GM23338 (cell line): ENCODE results near the gene TGM2. TPM values are rescaled to one million over a fixed set of nuclear protein-coding genes. Genes with fewer than 3 reads are reported as not detected.

Source experiments
- ATAC-seq: fragments of 200-7000 bp; cut with Tn5 transposase; 3 replicates; pipeline ENCODE4 v1.9.1; 2020
- DNase-seq: peaks from one replicate; pipeline ENCODE4 v3.0.0-alpha.2; 2015; ENCODE audit warnings: low spot score
- H2AFZ ChIP-seq: fragments of 200-600 bp; sonication (generic); 2 replicates; pipeline ENCODE4 v1.8.0; 2016; ENCODE audit warnings: antibody characterized with exemption, mild to moderate bottlenecking, moderate library complexity
- H3F3A ChIP-seq: fragments of 200-600 bp; sonication (generic); replicated peaks from 2 replicates; pipeline ENCODE4 v1.8.0; 2017; ENCODE audit warnings: antibody characterized with exemption, mixed run types, low read depth
- H3K27ac ChIP-seq: fragments of 200-600 bp; sonication (generic); 2 replicates; pipeline ENCODE4 v1.6.1; 2016; ENCODE audit warnings: low read depth
- H3K27me3 ChIP-seq: fragments of 200-600 bp; sonication (generic); 2 replicates; pipeline ENCODE4 v1.8.0; 2016; ENCODE audit warnings: mild to moderate bottlenecking, mixed run types, moderate library complexity; ENCODE audit not compliant: insufficient read depth
- H3K36me3 ChIP-seq: fragments of 200-600 bp; sonication (generic); 2 replicates; pipeline ENCODE4 v1.8.0; 2016; ENCODE audit warnings: mild to moderate bottlenecking; ENCODE audit not compliant: insufficient read depth
- H3K4me1 ChIP-seq: fragments of 200-600 bp; sonication (generic); 2 replicates; pipeline ENCODE4 v1.8.0; 2016; ENCODE audit warnings: mild to moderate bottlenecking, moderate library complexity; ENCODE audit not compliant: insufficient read depth
- H3K4me2 ChIP-seq: fragments of 200-600 bp; sonication (generic); 2 replicates; pipeline ENCODE4 v1.7.1; 2017; ENCODE audit warnings: mixed run types
- H3K4me3 ChIP-seq: fragments of 200-600 bp; sonication (generic); 2 replicates; pipeline ENCODE4 v1.6.1; 2016; ENCODE audit warnings: mixed run types
- H3K79me2 ChIP-seq: fragments of 200-600 bp; sonication (generic); replicated peaks from 2 replicates; pipeline ENCODE4 v1.8.0; 2017; ENCODE audit warnings: mild to moderate bottlenecking; ENCODE audit not compliant: insufficient read depth
- H3K9me2 ChIP-seq: fragments of 200-600 bp; sonication (generic); 2 replicates; pipeline ENCODE4 v1.8.0; 2017; ENCODE audit not compliant: insufficient read depth
- H4K20me1 ChIP-seq: fragments of 200-600 bp; sonication (generic); replicated peaks from 2 replicates; pipeline ENCODE4 v1.8.0; 2017; ENCODE audit warnings: mild to moderate bottlenecking; ENCODE audit not compliant: insufficient read depth
- H3K27ac Mint-ChIP-seq: 2 replicates; pipeline ENCODE4 v1.8.0; 2020; ENCODE audit warnings: inconsistent platforms, mild to moderate bottlenecking, moderate library complexity, mixed read lengths
- H3K27me3 Mint-ChIP-seq: 3 replicates; pipeline ENCODE4 v1.8.0; 2022; ENCODE audit warnings: low read depth, mild to moderate bottlenecking, moderate library complexity, mixed read lengths, inconsistent platforms; ENCODE audit not compliant: insufficient read depth, poor library complexity
- H3K36me3 Mint-ChIP-seq: 3 replicates; pipeline ENCODE4 v1.8.0; 2021; ENCODE audit warnings: low read depth, mild to moderate bottlenecking, inconsistent platforms, moderate library complexity, mixed read lengths
- H3K4me1 Mint-ChIP-seq: 3 replicates; pipeline ENCODE4 v1.8.0; 2020; ENCODE audit warnings: mild to moderate bottlenecking, inconsistent platforms, mixed read lengths
- H3K4me3 Mint-ChIP-seq: 3 replicates; pipeline ENCODE4 v1.8.0; 2021; ENCODE audit warnings: moderate library complexity, mild to moderate bottlenecking, inconsistent platforms, mixed read lengths
- H3K9me3 Mint-ChIP-seq: 3 replicates; pipeline ENCODE4 v1.8.0; 2020; ENCODE audit warnings: moderate library complexity, mild to moderate bottlenecking, inconsistent platforms, mixed read lengths
- CREB1 ChIP-seq: fragments of 250-450 bp; sonication (Bioruptor Pico); IDR thresholded peaks from 2 replicates; pipeline ENCODE4 v1.5.0; 2020; ENCODE audit warnings: low read depth, mild to moderate bottlenecking, moderate library complexity
- ETS1 ChIP-seq: IDR thresholded peaks from 2 replicates; pipeline ENCODE4 v1.6.1; 2016; ENCODE audit warnings: antibody characterized with exemption
- EZH2 ChIP-seq: fragments of 200-600 bp; sonication (generic); IDR thresholded peaks from one replicate; pipeline ENCODE4 v1.8.0; 2017; ENCODE audit warnings: antibody characterized with exemption, mild to moderate bottlenecking, low read depth; ENCODE audit not compliant: unreplicated experiment
- EZH2phosphoT487 ChIP-seq: fragments of 200-600 bp; sonication (generic); IDR thresholded peaks from one replicate; pipeline ENCODE4 v1.8.1; 2018; ENCODE audit warnings: antibody characterized with exemption; ENCODE audit not compliant: unreplicated experiment
- JUNB ChIP-seq: IDR thresholded peaks from one replicate; pipeline ENCODE4 v1.6.1; 2016; ENCODE audit warnings: antibody characterized with exemption; ENCODE audit not compliant: unreplicated experiment
- NANOG ChIP-seq: IDR thresholded peaks from 2 replicates; pipeline ENCODE4 v1.6.1; 2016; ENCODE audit warnings: antibody characterized with exemption, borderline replicate concordance
- POLR2AphosphoS5 ChIP-seq: IDR thresholded peaks from 2 replicates; pipeline ENCODE4 v1.6.1; 2016; ENCODE audit warnings: antibody characterized with exemption, low read depth
- REST ChIP-seq: IDR thresholded peaks from one replicate; pipeline ENCODE4 v1.6.1; 2018; ENCODE audit warnings: antibody characterized with exemption; ENCODE audit not compliant: unreplicated experiment
- STAT1 ChIP-seq: IDR thresholded peaks from one replicate; pipeline ENCODE4 v1.6.1; 2016; ENCODE audit warnings: antibody characterized with exemption; ENCODE audit not compliant: unreplicated experiment
- ZNF114 ChIP-seq: fragments of 250-450 bp; sonication (Bioruptor Pico); IDR thresholded peaks from 2 replicates; pipeline ENCODE4 v1.5.0; 2020; ENCODE audit warnings: mild to moderate bottlenecking, moderate library complexity
- ZNF331 ChIP-seq: fragments of 250-450 bp; sonication (Bioruptor Pico); IDR thresholded peaks from 2 replicates; pipeline ENCODE4 v1.5.0; 2020; ENCODE audit warnings: low read depth, mild to moderate bottlenecking, moderate library complexity
- ZNF462 ChIP-seq: fragments of 250-450 bp; sonication (Bioruptor Pico); IDR thresholded peaks from 2 replicates; pipeline ENCODE4 v1.5.0; 2020; ENCODE audit warnings: mild to moderate bottlenecking, moderate library complexity
- polyA plus RNA-seq: library from polyadenylated mRNA; unstranded; fragments of >200 nt; fragmentation: Nextera tagmentation; extraction: Ambion mirVana; gene quantifications from 2 replicates; pipeline ENCODE4 v1.2.1, GENCODE V29; 2016
- total RNA-seq: library from RNA; depleted of rRNA; stranded (reverse); fragments of >200 nt; shearing (Covaris generic); gene quantifications from 2 replicates; pipeline ENCODE4 v1.2.3, GENCODE V29; 2014
- TF ChIP-seq, protein P1 (sequence below), 2 experiments: fragments of 200-600 bp in 1 of 2; sonication (generic) in 1 of 2; conservative IDR thresholded peaks; 2 replicates each; pipeline versions ENCODE4 v1.5.1 to v1.6.1; 2016 to 2017; ENCODE audit warnings: antibody characterized with exemption in 2 of 2, low read depth in 2 of 2, mild to moderate bottlenecking in 2 of 2, moderate library complexity in 1 of 2

The TGM2 gene
- total and polyA plus RNA-seq, 2 experiments from 2014 or later, result 0.45 to 1.0 TPM

DNA sequence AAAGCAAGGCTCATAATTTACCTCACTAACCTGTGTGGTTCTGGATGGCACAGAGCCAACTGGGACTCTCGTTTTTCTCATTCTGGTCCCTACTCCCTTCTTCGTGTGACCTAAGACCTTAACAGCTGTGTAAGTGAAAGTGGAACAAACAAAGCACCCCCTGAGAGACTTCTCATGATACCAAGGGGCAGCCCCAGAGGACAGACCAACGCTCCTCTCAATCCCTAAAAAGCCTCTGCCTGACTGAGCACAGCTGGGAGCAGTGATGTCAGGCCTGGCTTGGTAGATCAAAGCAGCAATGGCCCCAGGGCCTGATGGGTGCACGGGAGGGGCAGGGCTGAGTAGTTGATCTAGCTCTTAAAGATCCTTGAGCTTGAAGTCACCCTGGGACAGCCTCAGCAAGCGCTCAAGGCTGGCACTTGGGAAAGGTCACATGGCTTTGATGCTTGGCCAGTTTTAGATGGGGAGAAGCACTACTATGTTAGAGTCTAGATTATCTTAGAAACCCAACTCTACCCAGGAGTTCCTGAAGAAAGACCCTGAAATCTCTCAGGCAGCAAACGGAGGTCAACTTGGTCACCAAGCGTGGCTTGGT lies 16.2 kb upstream of the TGM2 start:
- Histone ChIP-seq H3K4me3 (no peak overlapping the region), H3K36me3 (no peaks in the 10 kb centered on the region), H3F3A (no peaks in the 10 kb centered on the region), H2AFZ (no peak overlapping the region), H3K9me2 (no peaks in the 10 kb centered on the region), H3K4me2 (no peak overlapping the region), H3K4me1 (no peaks in the 10 kb centered on the region), H4K20me1 (no peaks in the 10 kb centered on the region), H3K27ac (no peak overlapping the region), H3K27me3 (no peaks in the 10 kb centered on the region), H3K79me2 (no peaks in the 10 kb centered on the region)
- no peak for TF ChIP-seq ZNF462 (CRISPR knock-in tag)
- TF ChIP-seq, protein P1, sequence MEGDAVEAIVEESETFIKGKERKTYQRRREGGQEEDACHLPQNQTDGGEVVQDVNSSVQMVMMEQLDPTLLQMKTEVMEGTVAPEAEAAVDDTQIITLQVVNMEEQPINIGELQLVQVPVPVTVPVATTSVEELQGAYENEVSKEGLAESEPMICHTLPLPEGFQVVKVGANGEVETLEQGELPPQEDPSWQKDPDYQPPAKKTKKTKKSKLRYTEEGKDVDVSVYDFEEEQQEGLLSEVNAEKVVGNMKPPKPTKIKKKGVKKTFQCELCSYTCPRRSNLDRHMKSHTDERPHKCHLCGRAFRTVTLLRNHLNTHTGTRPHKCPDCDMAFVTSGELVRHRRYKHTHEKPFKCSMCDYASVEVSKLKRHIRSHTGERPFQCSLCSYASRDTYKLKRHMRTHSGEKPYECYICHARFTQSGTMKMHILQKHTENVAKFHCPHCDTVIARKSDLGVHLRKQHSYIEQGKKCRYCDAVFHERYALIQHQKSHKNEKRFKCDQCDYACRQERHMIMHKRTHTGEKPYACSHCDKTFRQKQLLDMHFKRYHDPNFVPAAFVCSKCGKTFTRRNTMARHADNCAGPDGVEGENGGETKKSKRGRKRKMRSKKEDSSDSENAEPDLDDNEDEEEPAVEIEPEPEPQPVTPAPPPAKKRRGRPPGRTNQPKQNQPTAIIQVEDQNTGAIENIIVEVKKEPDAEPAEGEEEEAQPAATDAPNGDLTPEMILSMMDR (conservative IDR thresholded peaks at IDR 0.05; ENCODE audit: low read depth in 2 of 2), result no peak
- TF ChIP-seq NANOG, result no peak
- TF ChIP-seq REST, result no peak
- TF ChIP-seq ZNF331, result no peak
- no peak for TF ChIP-seq POLR2AphosphoS5
- TF ChIP-seq JUNB, result no peak
- no peak for TF ChIP-seq CREB1
- TF ChIP-seq STAT1, result no peak
- no peak for TF ChIP-seq ETS1
- TF ChIP-seq EZH2phosphoT487, result no peak
- TF ChIP-seq ZNF114 (CRISPR knock-in tag), result no peak
- TF ChIP-seq EZH2, result no peak
- Mint-ChIP-seq H3K36me3 (no peaks in the 10 kb centered on the region), H3K27me3 (no peaks in the 10 kb centered on the region), H3K27ac (no peak overlapping the region), H3K4me3 (no peak overlapping the region), H3K9me3 (no peaks in the 10 kb centered on the region), H3K4me1 (no peaks in the 10 kb centered on the region)
- no peak for DNase-seq
- no peak for ATAC-seq
